A549 (cell line): ENCODE measurements around the gene SIGLEC8. TPM values are rescaled to one million over a fixed set of nuclear protein-coding genes. Genes with fewer than 3 reads are reported as not detected.

Source experiments
- ATAC-seq, 2 experiments: fragments of 200-7000 bp in 1 of 2; fragments of >200 bp in 1 of 2; cut with Nextera tagmentation in 1 of 2; cut with Tn5 transposase in 1 of 2; 3 replicates each; pipeline versions ENCODE4 v1.8.0 to v1.9.1; 2018 to 2020; ENCODE audit warnings: mild to moderate bottlenecking in 1 of 2, moderate library complexity in 1 of 2
- CTCF ChIA-PET: fragments of 300-600 bp; sonication (Branson Sonifier 250); formaldehyde crosslinking; extraction: SDS; loops from one replicate; lab custom pipeline; 2021; ENCODE audit warnings: antibody characterized with exemption, inconsistent platforms; lab: Yijun Ruan, JAX
- POLR2A ChIA-PET: fragments of 350-600 bp; formaldehyde crosslinking; extraction: SDS; loops from one replicate; lab custom pipeline; 2021; ENCODE audit warnings: antibody characterized with exemption, inconsistent platforms; lab: Yijun Ruan, JAX
- DNase-seq, 2 experiments: peaks; one replicate each; pipeline versions ENCODE4 v3.0.0 to v3.0.0-alpha.2; 2011 to 2016; ENCODE audit warnings: low read depth in 1 of 2, low spot score in 1 of 2
- FAIRE-seq: peaks from 2 replicates; lab custom pipeline; 2011; peaks lifted over from hg19 to GRCh38; lab: Jason Lieb, UNC
- H3K27ac ChIP-seq, 2 experiments: fragments of >200 bp; sonication (Bioruptor Twin); formaldehyde crosslinking; 3 replicates each; pipeline ENCODE4 v1.5.1; 2016 to 2017
- H3K4me1 ChIP-seq: fragments of >200 bp; sonication (Bioruptor Twin); formaldehyde crosslinking; 3 replicates; pipeline ENCODE4 v1.6.1; 2016
- H3K4me2 ChIP-seq: fragments of >200 bp; sonication (Bioruptor Twin); formaldehyde crosslinking; 3 replicates; pipeline ENCODE4 v1.6.1; 2016
- H3K4me3 ChIP-seq: fragments of >200 bp; sonication (Bioruptor Twin); formaldehyde crosslinking; 3 replicates; pipeline ENCODE4 v1.5.1; 2016
- H3K9me3 ChIP-seq: fragments of >200 bp; sonication (Bioruptor Twin); formaldehyde crosslinking; 3 replicates; pipeline ENCODE4 v1.6.1; 2016
- ATOH8 ChIP-seq: fragments of 250-450 bp; sonication (Bioruptor Pico); IDR thresholded peaks from 2 replicates; pipeline ENCODE4 v1.5.0; 2020; ENCODE audit warnings: low read depth, mild to moderate bottlenecking, moderate library complexity
- CBX2 ChIP-seq: fragments of 200-600 bp; sonication (generic); IDR thresholded peaks from 2 replicates; pipeline ENCODE4 v1.6.1; 2016; ENCODE audit warnings: low read depth, mild to moderate bottlenecking, borderline replicate concordance
- CHD2 ChIP-seq: fragments of 150-350 bp; IDR thresholded peaks from 2 replicates; pipeline ENCODE4 v1.6.1; 2014; ENCODE audit warnings: low read length; ENCODE audit not compliant: partially characterized antibody
- CTCF ChIP-seq: fragments of >200 bp; sonication (Bioruptor Twin); formaldehyde crosslinking; IDR thresholded peaks from 3 replicates; pipeline ENCODE4 v1.5.1; 2016
- ESRRA ChIP-seq: fragments of 150-350 bp; IDR thresholded peaks from 2 replicates; pipeline ENCODE4 v1.6.1; 2014; ENCODE audit warnings: mild to moderate bottlenecking, low read length, borderline replicate concordance
- FOXS1 ChIP-seq: fragments of 250-450 bp; sonication (Bioruptor Pico); IDR thresholded peaks from 2 replicates; pipeline ENCODE4 v1.5.0; 2020; ENCODE audit warnings: mild to moderate bottlenecking, moderate library complexity
- GATA3 ChIP-seq: IDR thresholded peaks from 2 replicates; pipeline ENCODE4 v1.6.1; 2012; ENCODE audit warnings: borderline replicate concordance
- HEYL ChIP-seq: fragments of 250-450 bp; sonication (Bioruptor Pico); IDR thresholded peaks from 2 replicates; pipeline ENCODE4 v1.8.0; 2021; ENCODE audit warnings: mild to moderate bottlenecking, moderate library complexity
- KDM5A ChIP-seq: fragments of 200-600 bp; sonication (generic); IDR thresholded peaks from 2 replicates; pipeline ENCODE4 v1.6.1; 2016; ENCODE audit warnings: antibody characterized with exemption, mild to moderate bottlenecking
- MAFK ChIP-seq: fragments of 450-650 bp; IDR thresholded peaks from 2 replicates; pipeline ENCODE4 v1.6.1; 2014; ENCODE audit not compliant: partially characterized antibody
- MYC ChIP-seq: IDR thresholded peaks from 2 replicates; pipeline ENCODE4 v1.6.1; 2012; ENCODE audit warnings: mild to moderate bottlenecking, inconsistent platforms, low read length, improper control_type of control experiment, borderline replicate concordance
- NR3C1 ChIP-seq: fragments of >200 bp; sonication (Bioruptor Twin); formaldehyde crosslinking; IDR thresholded peaks from 3 replicates; pipeline ENCODE4 v1.6.1; 2017
- POLR2AphosphoS2 ChIP-seq: conservative IDR thresholded peaks from 2 replicates; pipeline ENCODE4 v1.6.1; 2012; ENCODE audit warnings: low read length, improper control_type of control experiment, inconsistent platforms
- REST ChIP-seq: fragments of 200-600 bp; sonication (generic); IDR thresholded peaks from 2 replicates; pipeline ENCODE4 v1.6.1; 2016; ENCODE audit warnings: antibody characterized with exemption, mild to moderate bottlenecking, moderate library complexity
- RFX5 ChIP-seq: fragments of 450-650 bp; IDR thresholded peaks from 2 replicates; pipeline ENCODE4 v1.7.1; 2014; ENCODE audit warnings: antibody characterized with exemption, mild to moderate bottlenecking, moderate library complexity
- RNF2 ChIP-seq: fragments of 200-600 bp; sonication (generic); IDR thresholded peaks from 2 replicates; pipeline ENCODE4 v1.6.1; 2016; ENCODE audit warnings: low read depth, mild to moderate bottlenecking, antibody characterized with exemption, moderate library complexity, borderline replicate concordance
- TFCP2L1 ChIP-seq: fragments of 250-450 bp; sonication (Bioruptor Pico); IDR thresholded peaks from 2 replicates; pipeline ENCODE4 v1.5.0; 2021; ENCODE audit warnings: mild to moderate bottlenecking
- TP53 ChIP-seq: fragments of 250-450 bp; sonication (Bioruptor Pico); IDR thresholded peaks from 2 replicates; pipeline ENCODE4 v1.5.0; 2021; ENCODE audit warnings: mild to moderate bottlenecking, moderate library complexity
- ZNF302 ChIP-seq: fragments of 250-450 bp; sonication (Bioruptor Pico); IDR thresholded peaks from 2 replicates; pipeline ENCODE4 v1.9.0; 2021; ENCODE audit warnings: inconsistent platforms, mild to moderate bottlenecking, moderate library complexity
- WGBS: methylation state at CpG from one replicate; pipeline ENCODE4 v1.1.6; 2017; ENCODE audit errors: missing lambda C conversion rate; 5-methylcytosine and 5-hydroxymethylcytosine counted together
- polyA plus RNA-seq, 4 experiments: library from polyadenylated mRNA; depleted of rRNA in 3 of 4; stranded (reverse); fragments of >200 nt; fragmentation: RNase III in 1 of 4; extraction: RNeasy Plus Mini Kit Qiagen cat#74134 plus additional on column Dnase treatment in 1 of 4; gene quantifications; 2 replicates in 3 of 4; 3 replicates in 1 of 4; pipeline ENCODE4 v1.2.3, GENCODE V29; 2011 to 2017

Gene SIGLEC8
- polyA plus RNA-seq, 2 of the 4 experiments (the other 2 are of a cell fraction): not detected

- no peak within 1 kb of the TSS for H3K4me3 ChIP-seq
- CTCF ChIA-PET: interaction anchor here (1.6 to 7.8 kb wide), 2 partner anchors 178 to 181 kb away, joined by 4 to 72 read pairs; no protein-coding TSS in a partner anchor
- no peak within 1 kb of the TSS for H3K4me2 ChIP-seq
- WGBS: 42% methylated on average over 17 of the region's 17 CpGs
- TF ChIP-seq RFX5 (no peak), ESRRA (no peak), ZNF302 (CRISPR knock-in tag) (no peak), GATA3 (no peak), KDM5A (no peak), FOXS1 (CRISPR knock-in tag) (no peak), TP53 (CRISPR knock-in tag) (no peak), CBX2 (no peak), ATOH8 (CRISPR knock-in tag) (no peak), REST (no peak), TFCP2L1 (CRISPR knock-in tag) (no peak), MYC (no peak), RNF2 (no peak), CHD2 (no peak), HEYL (CRISPR knock-in tag) (no peak), POLR2AphosphoS2 (no peak), MAFK (no peak)
- TF ChIP-seq, all 56 proteins: peak for 0
- DNase-seq (no peak), FAIRE-seq (no peak), ATAC-seq (no peak)
- POLR2A ChIA-PET: no interaction called here
- peaks cover 21% of the 10 kb centered on the region for H3K9me3 ChIP-seq
- H3K27ac ChIP-seq: no peak within 1 kb of the TSS
- H3K4me1 ChIP-seq: peaks cover 13% of the 10 kb centered on the region; the same call in 2 of the 3 replicates
These were observed 20.4 kb upstream of the SIGLEC8 start, which contains the start of gene CEACAM18 for GRCh38 chr19:51478381-51479234. Gene CEACAM18, plus strand, starts transcription at chr19:51478539.

GRCh38 chr19:51477344-51477743 is 19.1 kb upstream of the SIGLEC8 start:
- no peak overlapping the region for H3K4me3 ChIP-seq
- 41% methylated on average over 5 of the region's 5 CpGs for WGBS
- ChIA-PET POLR2A (no interaction called here), CTCF (interaction anchor here (7.8 kb wide), 1 partner anchor 182 kb away, joined by 72 read pairs; no protein-coding TSS in a partner anchor)
- ATAC-seq: no peak
- H3K9me3 ChIP-seq: peaks cover 24% of the 10 kb centered on the region
- H3K27ac ChIP-seq: no peak overlapping the region
- TF ChIP-seq NR3C1 (no peak), CTCF (no peak), RNF2 (no peak)
- no peak for FAIRE-seq
- no peak overlapping the region for H3K4me2 ChIP-seq
- DNase-seq: no peak
- H3K4me1 ChIP-seq: peaks cover 13% of the 10 kb centered on the region; the same call in 2 of the 3 replicates
